Adipose tissue (tissue), 3 donors: ENCODE data around the gene OR51B4. TPM values are rescaled to one million over a fixed set of nuclear protein-coding genes. Genes with fewer than 3 reads are reported as not detected.
"Not testable (repeated sequence)": the region's sequence is repeated elsewhere in the genome, so short reads cannot be mapped to it uniquely, and the experiment has no call there.

ENCODE experiments used
- H3K27ac ChIP-seq: one replicate; pipeline ENCODE4 v1.5.1; 2013; ENCODE audit warnings: low read depth, low read length
- WGBS, 3 donors: extraction: QIAGEN DNeasy Blood & Tissue Kit; methylation state at CpG; one replicate each; pipeline ENCODE4 v1.1.7; 2013; 5-methylcytosine and 5-hydroxymethylcytosine counted together
- polyA plus RNA-seq, 3 donors: library from polyadenylated mRNA; stranded (reverse); fragments of 200-250 nt; gene quantifications; one replicate each; pipeline ENCODE4 v1.2.3, GENCODE V29; 2013
- donor health status: healthy with polysubstance abuse.
- donor health status: Bipolar disorder and iron deficiency.
- donor health status: healthy.

Gene OR51B4
- polyA plus RNA-seq, 3 donors: not detected

DNA sequence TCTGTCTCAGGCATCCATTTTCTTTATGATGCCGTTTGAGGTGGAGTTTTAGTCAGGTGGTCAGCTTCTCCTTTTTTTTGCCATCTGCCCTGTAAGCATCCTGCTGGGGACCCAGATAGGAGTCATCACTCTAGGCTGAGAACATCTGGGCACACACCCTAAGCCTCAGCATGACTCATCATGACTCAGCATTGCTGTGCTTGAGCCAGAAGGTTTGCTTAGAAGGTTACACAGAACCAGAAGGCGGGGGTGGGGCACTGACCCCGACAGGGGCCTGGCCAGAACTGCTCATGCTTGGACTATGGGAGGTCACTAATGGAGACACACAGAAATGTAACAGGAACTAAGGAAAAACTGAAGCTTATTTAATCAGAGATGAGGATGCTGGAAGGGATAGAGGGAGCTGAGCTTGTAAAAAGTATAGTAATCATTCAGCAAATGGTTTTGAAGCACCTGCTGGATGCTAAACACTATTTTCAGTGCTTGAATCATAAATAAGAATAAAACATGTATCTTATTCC, 21.1 kb downstream of the OR51B4 start:
- H3K27ac ChIP-seq: no peak overlapping the region
- 25 to 62% (median 28%) methylated on average over 3 of the region's 3 CpGs for WGBS, 3 donors

DNA sequence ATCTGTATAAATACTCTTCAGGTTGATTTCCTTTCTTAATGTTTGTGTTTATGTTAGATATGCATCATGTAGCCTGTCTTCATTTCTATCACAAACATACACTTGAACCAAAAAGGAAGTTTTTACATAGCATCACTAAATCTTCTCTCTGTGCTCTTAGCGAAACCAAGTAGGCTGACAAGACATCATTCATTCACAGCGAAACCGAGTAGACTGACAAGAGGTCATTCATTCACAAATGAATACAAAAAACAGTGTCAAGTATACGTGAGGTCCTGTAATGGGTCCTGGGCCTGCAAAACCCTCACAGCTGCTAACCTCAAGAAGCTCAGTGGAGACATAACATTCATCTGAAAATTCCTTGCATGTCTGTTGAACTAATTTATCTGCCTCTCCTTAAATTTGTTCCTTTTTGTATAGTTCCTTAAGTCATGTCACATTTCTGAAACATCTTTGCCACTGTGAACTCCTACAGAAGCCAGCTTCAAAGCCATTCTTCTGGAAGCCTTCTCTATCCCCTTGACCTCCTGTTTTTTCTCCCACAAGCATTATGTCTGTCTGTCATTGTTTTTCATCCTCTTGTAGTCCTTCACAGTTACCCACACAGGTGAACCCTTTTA, 22.2 kb downstream of the OR51B4 start:
- 77 to 83% (median 80%) methylated on average over 4 of the region's 4 CpGs for WGBS, 3 donors
- H3K27ac ChIP-seq: no peak overlapping the region

GRCh38 chr11:5277807-5278382, 23.9 kb downstream of the OR51B4 start:
- 38 to 83% (median 70%) methylated on average over 1 of the region's 1 CpG for WGBS, 3 donors
- H3K27ac ChIP-seq: no peak overlapping the region

DNA sequence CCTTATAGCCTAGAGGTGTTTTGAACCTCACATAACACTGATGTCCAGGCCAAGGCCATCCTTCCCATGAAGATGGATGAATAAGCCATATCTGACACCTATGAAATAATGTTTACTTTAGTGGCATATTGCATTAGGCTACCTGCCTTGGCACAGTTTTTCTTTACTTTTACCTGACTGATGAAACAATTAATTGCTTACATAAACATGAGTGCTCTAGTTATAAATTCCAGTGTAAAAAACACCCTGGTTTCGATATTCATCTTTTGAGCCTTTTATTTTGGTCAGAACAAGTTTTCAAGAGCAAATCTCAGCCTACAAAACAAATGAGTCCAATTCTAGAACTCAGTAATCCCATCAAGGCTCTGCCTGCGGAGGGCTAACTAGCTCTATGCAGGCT, 25.0 kb downstream of the OR51B4 start:
- H3K27ac ChIP-seq: no peak overlapping the region
- WGBS, 3 donors: 72 to 87% (median 81%) methylated on average over 2 of the region's 2 CpGs

GRCh38 chr11:5275369-5276110, 26.2 kb downstream of the OR51B4 start:
- 68 to 70% (median 70%) methylated on average over 6 of the region's 6 CpGs for WGBS, 3 donors

GRCh38 chr11:5274395-5274794, 27.4 kb downstream of the OR51B4 start:
- 54 to 71% (median 70%) methylated on average over 5 of the region's 5 CpGs for WGBS, 3 donors
- H3K27ac ChIP-seq: no peak overlapping the region

More at GRCh38 chr11:5275369-5276110, 26.2 kb downstream of the OR51B4 start:
- H3K27ac ChIP-seq: no peak overlapping the region

GRCh38 chr11:5272395-5273017, 29.2 kb downstream of the OR51B4 start:
- no peak overlapping the region for H3K27ac ChIP-seq
- WGBS, 3 donors: 67 to 75% (median 67%) methylated on average over 4 of the region's 4 CpGs

DNA sequence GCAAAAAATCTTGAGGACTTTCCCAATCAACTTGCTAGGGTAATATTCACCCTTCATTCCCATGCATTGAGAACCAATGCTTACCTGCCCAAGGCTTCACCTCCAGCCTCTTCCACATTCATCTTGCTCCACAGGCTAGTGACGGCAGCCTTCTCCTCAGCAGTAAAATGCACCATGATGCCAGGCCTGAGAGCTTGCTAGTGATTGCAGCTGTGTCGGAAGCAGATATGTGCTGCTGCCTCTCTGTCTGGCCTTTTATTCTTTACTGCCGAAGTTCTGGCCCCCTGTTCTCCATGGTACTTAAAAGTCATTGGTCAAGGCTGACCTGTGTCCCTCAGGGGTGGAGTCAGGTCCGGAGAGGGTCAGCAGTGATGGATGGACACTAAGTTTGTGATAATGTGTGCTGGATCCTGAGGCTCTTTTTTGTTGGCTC, 32.0 kb downstream of the OR51B4 start, which contains the start of gene HBE1:
Gene HBE1 (minus strand): TSS at position 231 of the 433 bp plus-strand sequence. CDS start 55 bp downstream, at position 176.
- 56 to 63% (median 59%) methylated on average over 4 of the region's 4 CpGs for WGBS, 3 donors
- no peak within 1 kb of the TSS for H3K27ac ChIP-seq

- WGBS, 3 donors: 74 to 78% (median 76%) methylated on average over 2 of the region's 2 CpGs
- no peak overlapping the region for H3K27ac ChIP-seq
Observed at GRCh38 chr11:5267033-5267563, 34.6 kb downstream of the OR51B4 start.

DNA sequence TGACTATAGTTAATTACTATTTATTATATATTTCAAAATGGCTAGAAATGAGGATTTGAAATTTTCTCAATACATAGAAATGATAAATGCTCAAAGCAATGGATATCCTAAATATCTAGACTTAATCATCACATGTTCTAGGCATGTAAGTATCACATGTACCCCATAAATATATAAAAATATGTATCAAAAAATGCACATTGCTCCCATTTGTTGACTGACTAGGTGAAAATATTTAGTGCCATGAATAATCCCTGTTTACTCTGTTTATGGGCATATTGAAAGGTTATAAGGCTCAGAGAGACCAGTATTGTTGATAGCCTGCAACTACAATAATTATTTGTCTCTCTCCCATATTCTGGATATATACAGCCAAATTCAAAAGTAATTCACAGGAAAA, 35.1 kb downstream of the OR51B4 start:
- no peak overlapping the region for H3K27ac ChIP-seq

GRCh38 chr11:5265832-5266231, 35.9 kb downstream of the OR51B4 start:
- H3K27ac ChIP-seq: no peak overlapping the region
- WGBS, 3 donors: 40 to 49% (median 44%) methylated on average over 2 of the region's 2 CpGs

GRCh38 chr11:5258543-5259262, 43.0 kb downstream of the OR51B4 start:
- 67 to 82% (median 76%) methylated on average over 7 of the region's 7 CpGs for WGBS, 3 donors
- no peak overlapping the region for H3K27ac ChIP-seq

DNA sequence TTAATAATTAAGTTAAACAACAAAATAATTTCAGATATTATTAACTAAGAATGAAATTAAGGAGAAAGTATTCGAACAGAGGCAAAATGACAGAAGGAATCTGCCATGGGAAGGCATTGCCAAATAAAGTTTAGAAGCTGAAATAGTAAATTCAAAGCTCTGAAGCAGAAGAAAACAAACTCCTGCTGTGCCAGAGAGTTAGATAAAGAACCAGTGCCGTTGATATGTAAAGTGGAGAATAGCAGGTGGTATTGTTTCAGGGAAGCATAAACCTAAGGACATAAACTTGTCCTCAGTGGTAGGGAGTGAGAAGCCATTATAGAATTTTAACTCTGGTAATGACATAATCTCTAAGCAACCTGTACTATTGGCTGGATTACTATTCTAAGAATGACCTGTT, 44.5 kb downstream of the OR51B4 start:
- no peak overlapping the region for H3K27ac ChIP-seq
- 16 to 51% (median 46%) methylated on average over 2 of the region's 2 CpGs for WGBS, 3 donors

DNA sequence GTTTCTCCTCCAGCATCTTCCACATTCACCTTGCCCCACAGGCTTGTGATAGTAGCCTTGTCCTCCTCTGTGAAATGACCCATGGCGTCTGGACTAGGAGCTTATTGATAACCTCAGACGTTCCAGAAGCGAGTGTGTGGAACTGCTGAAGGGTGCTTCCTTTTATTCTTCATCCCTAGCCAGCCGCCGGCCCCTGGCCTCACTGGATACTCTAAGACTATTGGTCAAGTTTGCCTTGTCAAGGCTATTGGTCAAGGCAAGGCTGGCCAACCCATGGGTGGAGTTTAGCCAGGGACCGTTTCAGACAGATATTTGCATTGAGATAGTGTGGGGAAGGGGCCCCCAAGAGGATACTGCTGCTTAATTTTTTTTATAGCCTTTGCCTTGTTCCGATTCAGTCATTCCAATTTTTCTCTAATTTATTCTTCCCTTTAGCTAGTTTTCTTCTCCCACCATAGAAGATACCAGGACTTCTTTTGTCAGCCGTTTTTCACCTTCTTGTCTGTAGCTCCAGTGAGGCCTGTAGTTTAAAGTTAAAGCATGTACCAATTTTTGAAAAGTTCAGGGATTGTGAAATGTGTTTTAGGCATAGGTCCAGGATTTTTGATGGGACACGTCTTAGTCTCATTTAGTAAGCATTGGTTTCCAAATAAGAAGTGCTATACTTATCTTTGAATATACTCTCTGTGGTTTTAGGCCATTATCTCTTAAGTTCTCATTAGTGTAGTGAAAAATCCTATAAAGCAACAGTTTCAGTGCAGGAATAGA, 46.9 kb downstream of the OR51B4 start, which contains the start of gene HBG2:
Gene HBG2 (minus strand): TSS at position 136 of the 768 bp plus-strand sequence. CDS start 53 bp downstream, at position 83.
- WGBS, 3 donors: 62 to 71% (median 65%) methylated on average over 4 of the region's 9 CpGs

DNA sequence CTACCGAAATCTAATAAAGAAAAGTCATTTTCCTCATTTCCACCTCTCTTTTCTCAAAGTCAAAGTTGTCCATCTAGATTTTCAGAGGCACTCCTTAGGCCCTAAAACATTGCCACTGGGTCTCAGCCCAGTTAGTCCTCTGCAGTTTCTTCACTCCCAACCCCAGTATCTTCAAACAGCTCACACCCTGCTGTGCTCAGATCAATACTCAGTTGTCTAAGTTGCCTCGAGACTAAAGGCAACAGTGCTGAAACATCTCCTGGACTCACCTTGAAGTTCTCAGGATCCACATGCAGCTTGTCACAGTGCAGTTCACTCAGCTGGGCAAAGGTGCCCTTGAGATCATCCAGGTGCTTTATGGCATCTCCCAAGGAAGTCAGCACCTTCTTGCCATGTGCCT, 47.7 kb downstream of the OR51B4 start:
- not testable (repeated sequence) for H3K27ac ChIP-seq
- WGBS, 3 donors: 52 to 81% (median 80%) methylated on average over 2 of the region's 2 CpGs

More for the DNA sequence above, 46.9 kb downstream of the OR51B4 start, which contains the start of gene HBG2:
- H3K27ac ChIP-seq: not testable (repeated sequence)

DNA sequence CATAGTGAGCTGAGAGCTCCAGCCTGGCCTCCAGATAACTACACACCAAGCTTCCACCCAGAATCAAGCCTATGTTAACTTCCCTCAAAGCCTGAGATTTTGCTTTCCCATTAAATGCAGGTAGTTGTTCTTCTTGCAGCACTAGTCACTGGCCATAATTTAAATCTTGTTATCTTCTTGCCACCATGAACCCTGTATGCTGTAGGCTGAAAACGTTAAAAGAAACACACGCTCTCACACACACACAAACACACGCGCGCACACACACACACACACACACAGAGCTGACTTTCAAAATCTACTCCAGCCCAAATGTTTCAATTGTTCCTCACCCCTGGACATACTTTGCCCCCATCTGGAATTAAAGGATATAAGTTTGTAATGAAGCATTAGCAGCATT, 48.3 kb downstream of the OR51B4 start:
- not testable (repeated sequence) for H3K27ac ChIP-seq
- 66 to 89% (median 82%) methylated on average over 5 of the region's 5 CpGs for WGBS, 3 donors

GRCh38 chr11:5252919-5253265, 48.9 kb downstream of the OR51B4 start:
- H3K27ac ChIP-seq: no peak overlapping the region
- WGBS, 3 donors: 52 to 73% (median 53%) methylated on average over 1 of the region's 1 CpG
